NB4 (cell line): ENCODE measurements around the gene EFNB1.

Experiments used
- MYC ChIP-seq: IDR thresholded peaks from 2 replicates; pipeline ENCODE4 v1.6.1; 2011; ENCODE audit warnings: low read depth, low read length
- POLR2A ChIP-seq: IDR thresholded peaks from 2 replicates; pipeline ENCODE4 v1.6.1; 2011; ENCODE audit warnings: mild to moderate bottlenecking; ENCODE audit not compliant: insufficient read length; ENCODE audit errors: extremely low read depth
- TF ChIP-seq, protein P1 (sequence below): IDR thresholded peaks from 2 replicates; pipeline ENCODE4 v1.6.1; 2011; ENCODE audit warnings: low read depth, low read length
- TF ChIP-seq, protein P2 (sequence below): IDR thresholded peaks from one replicate; pipeline ENCODE4 v1.5.1; 2012; ENCODE audit warnings: low read depth, low read length

DNA sequence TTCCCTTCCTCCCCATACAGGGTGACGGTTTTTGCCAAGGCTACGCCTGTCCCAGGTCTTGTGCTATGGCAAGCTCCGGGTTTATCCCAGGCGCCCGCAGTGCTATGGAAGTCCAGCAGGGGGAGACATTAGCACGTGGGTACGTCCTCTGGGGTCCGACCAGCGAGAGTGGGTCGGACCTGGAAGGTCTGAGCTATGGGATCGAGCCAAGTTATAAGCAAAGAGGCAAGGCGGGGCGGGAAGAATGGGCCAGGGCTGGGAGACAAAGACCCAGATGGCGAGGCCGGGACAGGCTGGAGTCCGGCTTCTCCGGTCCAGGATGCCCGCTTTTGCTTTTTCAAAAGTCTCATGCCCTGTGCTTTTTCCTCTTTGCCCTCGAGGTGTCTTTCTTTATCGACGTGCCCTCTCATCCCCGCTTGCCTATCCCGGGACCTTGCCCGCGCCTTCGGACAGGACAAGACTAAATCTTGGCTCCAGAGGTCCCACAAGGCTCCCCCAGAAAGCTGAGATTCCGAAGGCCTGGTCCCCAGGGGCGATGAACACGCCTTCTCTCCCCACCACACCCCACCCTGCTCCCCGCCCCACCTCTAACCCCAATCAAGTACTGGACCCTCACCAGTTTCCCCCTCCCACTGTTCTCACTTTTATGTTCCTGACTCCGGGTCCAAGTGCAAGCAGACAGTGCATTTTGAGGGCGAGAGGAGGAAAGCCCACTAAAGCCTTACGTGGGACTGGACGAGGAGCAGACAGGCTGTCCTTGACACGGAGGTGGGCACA lies 785 bp upstream of the EFNB1 start:
- TF ChIP-seq POLR2A = no peak
- TF ChIP-seq, protein P1, sequence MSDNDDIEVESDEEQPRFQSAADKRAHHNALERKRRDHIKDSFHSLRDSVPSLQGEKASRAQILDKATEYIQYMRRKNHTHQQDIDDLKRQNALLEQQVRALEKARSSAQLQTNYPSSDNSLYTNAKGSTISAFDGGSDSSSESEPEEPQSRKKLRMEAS = peak; percentile 87
- TF ChIP-seq, protein P2, sequence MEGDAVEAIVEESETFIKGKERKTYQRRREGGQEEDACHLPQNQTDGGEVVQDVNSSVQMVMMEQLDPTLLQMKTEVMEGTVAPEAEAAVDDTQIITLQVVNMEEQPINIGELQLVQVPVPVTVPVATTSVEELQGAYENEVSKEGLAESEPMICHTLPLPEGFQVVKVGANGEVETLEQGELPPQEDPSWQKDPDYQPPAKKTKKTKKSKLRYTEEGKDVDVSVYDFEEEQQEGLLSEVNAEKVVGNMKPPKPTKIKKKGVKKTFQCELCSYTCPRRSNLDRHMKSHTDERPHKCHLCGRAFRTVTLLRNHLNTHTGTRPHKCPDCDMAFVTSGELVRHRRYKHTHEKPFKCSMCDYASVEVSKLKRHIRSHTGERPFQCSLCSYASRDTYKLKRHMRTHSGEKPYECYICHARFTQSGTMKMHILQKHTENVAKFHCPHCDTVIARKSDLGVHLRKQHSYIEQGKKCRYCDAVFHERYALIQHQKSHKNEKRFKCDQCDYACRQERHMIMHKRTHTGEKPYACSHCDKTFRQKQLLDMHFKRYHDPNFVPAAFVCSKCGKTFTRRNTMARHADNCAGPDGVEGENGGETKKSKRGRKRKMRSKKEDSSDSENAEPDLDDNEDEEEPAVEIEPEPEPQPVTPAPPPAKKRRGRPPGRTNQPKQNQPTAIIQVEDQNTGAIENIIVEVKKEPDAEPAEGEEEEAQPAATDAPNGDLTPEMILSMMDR = peak; percentile 81
- no peak for TF ChIP-seq MYC
